ENCODE results near the gene CASP3.

The CASP3 gene

DNA sequence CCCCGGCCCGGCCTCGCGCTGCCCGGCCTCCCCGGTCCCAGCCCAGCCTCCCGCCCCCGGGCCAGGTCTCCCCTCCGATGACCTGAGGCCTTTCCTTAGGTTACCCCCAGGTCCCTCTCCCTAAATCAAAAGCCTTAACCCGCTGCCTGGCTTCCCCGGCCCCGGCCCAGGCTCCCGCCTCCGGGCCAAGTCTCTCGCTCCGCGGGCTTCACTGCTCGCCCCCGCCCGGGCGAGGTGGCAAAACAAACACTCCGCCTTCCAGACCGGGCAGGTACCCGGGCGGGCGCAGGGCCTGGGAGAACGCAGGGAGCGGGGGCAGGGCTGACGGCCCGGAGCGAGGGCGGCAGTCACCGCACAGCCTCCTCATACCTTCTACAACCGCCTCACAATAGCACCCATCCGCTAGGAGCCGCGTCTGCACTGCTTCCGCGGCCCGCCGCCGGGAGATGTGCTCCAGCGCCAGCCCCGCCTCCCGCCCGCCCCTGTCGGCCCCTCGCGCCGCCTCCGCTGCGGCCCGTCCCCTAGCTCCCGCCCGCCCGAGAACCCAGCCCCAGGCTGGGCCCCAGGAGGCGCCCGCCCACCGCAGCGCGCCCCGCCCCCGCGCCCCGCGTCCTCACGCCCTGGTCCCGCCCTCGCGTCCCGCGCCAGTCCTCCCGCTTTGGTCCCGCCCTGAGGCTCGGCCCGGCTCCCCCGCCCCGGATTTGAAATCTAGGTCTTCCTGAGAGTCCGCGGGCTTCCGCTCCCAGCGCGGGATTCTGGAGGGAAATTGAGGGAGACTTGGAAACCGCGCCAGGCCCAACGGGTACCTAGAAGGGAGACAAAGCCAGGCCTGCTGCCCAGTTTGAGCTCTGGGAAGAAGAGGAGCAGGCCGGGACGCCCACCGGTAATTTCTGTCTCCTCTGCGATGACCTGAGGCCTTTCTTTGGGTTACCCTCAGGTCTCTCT lies at the start of gene CASP3, which contains the start of gene PRIMPOL:
Gene CASP3, minus strand, starts transcription at position 422 of the 945 bp plus-strand sequence. CDS start 10,994 bp downstream, outside the sequence.
Gene PRIMPOL, plus strand, starts transcription at position 713 of the 945 bp plus-strand sequence. CDS start 7,403 bp downstream, outside the sequence.
- peak; percentile 89 for DNase-seq

DNA sequence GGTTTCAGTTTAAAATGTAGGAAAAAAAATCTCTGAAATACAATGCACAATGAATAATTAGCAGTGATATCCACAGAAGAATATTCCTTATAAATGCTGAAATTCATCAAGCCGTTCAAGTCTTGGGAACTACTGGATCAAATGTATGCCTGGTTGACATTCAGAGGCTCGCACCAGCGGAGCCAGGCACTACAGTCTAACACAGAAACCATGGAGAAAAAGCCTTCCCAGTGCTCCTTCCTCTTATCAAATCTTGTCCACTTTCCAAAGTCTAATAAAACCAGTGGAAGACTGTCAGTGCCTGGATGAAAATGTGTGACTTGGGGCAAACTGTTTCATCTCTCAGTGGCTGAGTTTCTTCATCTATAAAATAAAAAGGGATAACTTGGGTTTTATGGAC lies 48.7 kb upstream of the CASP3 start:
- DNase-seq: no peak

DNA sequence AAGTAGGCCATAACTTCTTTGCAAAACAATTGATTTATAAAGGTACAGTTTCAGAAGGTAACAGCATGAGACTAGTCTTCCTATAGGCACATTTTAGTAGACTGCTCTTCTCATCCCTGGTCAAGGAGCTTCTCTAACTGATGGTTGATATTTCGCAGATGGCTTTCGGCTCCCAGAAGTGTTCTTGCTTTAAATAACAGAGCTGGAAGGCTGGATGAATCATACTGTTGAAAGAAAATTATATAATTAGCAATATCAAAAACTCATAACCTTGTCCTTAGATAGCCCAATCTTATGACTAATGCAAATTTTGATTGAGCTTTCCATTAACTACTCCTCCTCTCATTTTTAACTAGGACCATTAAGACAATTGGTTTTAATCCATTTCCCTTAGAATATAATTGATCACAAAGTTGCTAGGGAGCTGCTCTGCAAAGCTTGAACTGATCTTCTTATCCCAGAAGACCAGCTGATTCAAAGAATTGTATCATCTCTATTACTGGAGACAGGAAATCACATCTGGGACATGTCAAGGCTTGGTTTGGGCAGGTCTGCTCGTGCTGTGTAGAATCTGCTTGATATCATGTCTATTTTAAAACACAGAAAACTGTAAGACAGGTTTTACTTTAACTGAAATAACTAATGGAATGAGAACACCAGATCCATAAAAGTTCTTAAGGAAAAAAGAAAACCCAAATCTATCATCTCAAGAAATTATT lies 46.1 kb upstream of the CASP3 start:
- DNase-seq: no peak

DNA sequence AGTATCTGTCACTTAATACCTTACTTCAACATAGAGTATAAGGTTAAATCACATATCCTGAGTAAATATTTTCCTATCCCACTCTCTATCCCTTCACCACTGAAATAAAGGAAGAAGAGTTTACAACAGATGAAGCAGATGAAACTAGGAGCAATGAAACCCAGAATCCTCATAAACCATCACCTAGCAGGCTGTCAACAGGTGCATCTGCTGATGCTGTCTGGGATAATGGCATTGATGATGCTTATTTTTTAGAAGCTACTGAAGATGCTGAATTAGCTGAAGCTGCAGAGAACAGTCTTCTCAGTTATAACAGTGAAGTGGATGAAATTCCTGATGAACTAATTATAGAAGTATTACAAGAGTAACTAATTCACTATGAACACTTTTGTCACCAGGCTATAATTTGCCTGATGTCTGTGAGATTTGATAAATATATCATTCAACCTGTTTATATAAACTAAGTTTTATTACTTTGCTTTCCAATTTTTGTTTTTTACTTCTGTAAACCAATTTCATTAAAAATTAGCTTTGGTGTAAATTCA lies 45.2 kb upstream of the CASP3 start:
- no peak for DNase-seq

DNA sequence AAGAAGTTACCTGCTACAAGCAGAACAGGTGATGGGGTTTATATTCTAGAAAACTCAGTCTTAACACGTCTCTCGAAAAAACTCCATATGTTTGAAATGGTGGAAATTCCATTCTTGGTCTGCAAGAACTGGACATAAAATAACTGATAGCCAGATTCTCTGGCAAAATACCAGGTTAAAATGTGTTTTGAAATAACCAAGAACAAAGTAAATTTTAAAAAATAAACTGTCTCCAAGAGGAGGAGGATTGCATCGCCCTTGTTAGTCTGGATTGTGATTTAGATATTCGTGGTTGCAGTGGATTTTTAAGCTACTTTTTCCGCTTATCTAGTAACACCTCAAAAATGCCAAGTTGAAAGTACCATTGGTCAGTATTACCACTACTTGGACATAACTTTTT lies 43.8 kb upstream of the CASP3 start:
- no peak for DNase-seq

DNA sequence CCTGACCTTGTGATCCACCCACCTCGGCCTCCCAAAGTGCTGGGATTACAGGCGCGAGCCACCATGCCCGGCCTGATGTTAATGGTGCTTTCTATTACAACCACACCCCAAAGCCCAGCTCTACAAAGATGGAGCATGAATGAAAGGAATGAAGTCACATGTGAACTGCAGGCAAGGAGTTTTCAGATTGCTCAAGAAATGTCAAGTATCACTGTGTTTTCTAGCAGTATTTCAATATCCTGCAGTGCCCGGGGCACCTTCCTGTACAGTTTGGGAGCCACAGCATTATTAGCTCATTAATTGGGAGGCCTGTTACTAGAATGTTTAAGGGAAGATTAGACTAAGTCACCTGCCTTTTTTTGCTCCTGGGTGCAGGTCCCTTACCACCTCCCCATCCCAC lies 40.4 kb upstream of the CASP3 start:
- no peak for DNase-seq

DNA sequence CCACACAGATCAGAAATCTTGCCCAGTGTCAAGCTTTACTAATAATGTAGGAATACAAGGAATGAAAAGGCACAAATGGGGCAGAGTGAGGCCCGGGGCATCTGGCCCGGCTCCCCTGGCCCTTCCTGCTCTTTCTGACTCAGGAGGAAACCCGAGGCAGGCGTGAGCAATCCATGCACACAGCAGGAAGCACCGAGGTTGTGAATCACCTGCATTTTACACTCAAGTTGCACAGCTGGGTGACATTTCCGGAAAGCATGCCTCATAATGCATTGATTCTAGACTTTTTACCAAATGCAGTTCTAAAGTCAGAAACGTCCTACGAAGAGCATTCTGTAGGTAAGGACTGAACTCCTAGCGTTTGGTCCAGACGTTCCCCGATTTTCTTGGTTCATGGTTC lies 39.2 kb upstream of the CASP3 start:
- DNase-seq: no peak

DNA sequence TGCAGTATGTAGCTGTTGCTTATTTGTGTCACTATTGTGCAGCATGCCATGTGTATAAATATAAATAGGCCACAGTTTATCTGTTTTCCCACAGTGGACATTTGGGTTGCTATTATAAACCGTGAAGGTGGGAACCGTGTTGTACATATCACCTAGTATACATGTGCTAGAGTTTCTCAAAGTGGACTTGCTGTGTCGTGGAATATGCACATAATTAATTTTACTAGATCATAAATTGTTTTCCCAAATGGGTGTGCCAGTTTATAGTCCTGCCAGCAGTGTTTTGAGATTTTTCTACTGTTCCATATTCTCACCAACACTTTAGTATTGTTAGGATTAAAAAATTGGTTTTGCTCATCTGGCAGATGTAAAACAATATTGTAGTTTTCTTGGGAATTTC lies 38.8 kb upstream of the CASP3 start:
- DNase-seq: no peak

DNA sequence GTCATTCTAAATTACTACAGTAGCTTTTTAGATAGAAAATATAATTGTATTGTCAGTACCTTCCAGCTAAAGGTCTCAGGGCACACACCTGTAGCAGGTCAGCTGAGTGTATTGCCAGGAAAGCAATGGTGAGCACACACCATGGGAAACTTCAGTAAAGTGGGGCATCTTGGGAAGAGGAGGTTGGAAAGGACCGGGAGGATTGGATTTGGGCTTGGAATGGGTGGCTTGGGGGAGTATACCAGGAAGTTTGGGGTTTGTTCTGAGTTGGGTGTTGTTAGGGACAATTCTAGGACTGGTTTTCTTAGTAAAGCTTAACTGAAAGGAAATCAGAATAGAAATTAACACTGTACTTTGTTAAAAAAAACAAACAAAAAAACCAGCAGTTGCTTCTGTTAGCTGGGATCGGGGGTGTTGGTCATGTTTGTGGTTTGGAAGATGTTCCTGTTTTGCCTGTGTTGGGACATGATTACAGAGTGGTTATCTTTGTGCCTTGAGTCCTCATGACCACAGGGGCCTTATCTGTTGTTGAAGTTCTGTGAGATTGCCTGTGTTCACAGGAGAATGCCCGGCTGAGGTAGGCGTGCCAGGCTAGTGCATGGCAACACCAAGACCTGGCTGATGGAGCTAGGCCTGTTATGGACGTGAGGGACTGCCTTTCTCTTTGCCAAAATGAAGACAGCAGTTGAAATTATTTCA lies 35.4 kb upstream of the CASP3 start:
- no peak for DNase-seq

DNA sequence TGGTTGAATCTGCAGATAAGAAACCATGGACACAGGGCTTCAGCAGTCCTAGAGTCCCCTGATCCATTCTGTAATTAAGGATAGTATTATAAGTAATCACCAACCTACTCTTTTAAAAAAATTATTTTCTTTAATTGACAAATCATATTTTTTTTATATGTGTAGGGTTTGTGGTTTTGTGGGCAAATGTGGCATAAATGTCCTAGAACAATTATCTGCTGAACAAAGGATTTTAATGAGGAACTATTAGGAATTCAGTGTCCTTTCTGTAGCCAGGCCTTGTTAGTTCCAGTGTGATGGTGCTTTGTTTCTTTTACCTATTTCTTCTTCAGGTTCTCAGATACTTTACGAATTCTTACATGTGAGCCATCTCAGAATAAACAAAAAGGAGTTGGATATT lies 32.7 kb upstream of the CASP3 start:
- no peak for DNase-seq

DNA sequence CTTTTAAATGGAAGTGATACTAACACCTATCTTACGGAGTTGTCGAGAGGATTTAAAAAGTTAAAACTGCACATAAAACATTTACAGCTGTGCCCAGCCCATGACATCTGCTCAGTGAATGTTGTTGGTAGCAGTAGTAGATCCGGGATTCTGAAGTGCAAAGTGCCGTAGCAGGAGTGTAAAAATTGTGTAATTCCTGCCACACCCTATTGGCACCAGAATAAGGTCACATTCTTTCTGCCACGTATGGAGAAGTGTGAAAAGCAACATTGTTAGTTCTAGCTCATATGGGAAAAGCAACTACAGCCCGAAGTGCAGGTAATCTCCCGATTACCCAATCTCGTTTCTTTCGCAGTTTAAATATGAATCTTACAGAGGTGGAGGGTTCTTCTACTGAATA lies 31.5 kb upstream of the CASP3 start:
- no peak for DNase-seq

DNA sequence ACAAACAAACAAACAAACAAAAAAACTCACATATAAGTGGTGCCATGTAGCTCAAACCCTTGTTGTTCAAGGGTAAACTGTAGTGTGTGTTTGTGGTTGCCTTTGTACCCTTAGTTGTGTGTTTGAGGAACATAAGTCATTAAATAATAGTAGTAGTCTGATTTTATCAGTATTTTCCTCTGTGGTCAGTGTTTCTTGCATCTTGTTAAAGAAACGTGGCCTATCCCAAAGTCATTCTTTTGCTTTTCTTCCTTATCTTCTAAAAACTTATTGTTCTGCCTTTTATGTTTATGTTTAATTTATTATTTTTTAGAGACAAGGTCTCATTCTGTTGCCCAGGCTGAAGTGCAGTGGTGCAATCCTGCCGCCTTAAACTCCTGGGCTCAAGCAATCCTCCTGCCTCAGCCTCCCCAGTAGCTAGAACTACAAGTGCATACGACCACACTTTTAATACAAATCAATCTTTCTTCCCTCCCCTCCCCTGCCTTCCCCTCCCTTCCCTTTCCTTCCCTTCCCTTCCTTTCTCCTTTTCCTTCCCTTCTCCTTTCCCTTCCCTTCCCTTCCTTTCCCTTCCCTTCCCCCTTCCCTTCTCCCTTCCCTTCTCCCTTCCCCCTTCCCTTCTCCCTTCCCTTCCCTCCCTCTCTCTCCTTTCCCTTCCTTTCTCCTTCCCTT lies 26.7 kb upstream of the CASP3 start:
- DNase-seq: no peak

DNA sequence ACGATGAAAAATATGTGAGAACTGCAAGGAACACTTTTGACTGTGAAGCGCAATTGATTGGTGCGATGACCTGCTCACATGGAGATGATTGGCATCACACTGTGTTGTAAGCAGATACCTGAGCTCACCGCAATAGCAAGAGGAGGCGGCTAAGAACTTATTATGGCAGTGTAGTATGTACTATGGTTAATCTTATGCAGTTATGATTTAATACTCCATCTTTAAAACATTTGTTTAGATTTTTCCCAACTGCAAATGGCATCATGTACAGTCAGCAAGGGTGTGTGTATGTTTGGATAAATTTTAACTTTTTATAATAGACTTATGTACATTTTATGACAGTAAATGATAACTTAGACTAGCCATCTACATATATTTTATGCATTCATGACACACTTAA lies 25.8 kb upstream of the CASP3 start:
- no peak for DNase-seq

DNA sequence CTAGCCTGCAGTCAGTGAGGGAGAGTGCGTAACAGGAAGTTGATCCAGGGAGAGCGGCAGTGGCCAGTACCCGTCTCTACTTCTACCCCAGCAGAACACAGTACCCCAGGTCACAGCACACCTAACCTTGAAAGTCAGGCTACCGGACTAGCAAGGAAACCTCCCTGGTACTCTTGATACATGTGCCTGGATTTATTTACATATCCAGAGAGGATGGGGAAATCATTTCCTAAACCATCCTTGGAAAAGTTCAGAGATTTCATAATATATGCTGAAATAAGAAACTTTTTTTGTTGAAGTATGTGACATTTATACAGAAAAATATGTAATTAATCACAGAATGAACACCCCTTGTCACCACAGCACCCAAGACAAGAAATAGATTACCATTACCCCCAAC lies 24.8 kb upstream of the CASP3 start:
- DNase-seq: no peak

DNA sequence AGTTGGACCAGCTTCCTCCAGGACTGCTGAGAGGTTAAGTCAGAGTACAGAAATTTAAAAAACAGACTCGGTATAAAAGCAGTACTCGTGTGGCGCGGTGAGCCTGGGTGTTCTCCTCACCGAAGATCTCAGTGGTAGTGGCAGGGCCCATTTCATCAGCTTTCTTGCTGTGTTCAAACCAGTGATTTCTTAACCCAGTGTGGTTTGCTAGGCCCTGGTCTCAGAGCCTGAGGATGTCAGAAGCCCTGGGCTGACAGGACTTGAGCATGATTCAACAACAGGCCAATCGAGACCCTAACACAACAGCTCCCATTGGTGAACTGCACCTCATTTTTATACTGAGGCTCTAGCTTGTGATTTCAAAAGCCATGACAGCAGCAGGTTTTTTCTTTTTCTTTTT lies 23.5 kb upstream of the CASP3 start:
- no peak for DNase-seq

DNA sequence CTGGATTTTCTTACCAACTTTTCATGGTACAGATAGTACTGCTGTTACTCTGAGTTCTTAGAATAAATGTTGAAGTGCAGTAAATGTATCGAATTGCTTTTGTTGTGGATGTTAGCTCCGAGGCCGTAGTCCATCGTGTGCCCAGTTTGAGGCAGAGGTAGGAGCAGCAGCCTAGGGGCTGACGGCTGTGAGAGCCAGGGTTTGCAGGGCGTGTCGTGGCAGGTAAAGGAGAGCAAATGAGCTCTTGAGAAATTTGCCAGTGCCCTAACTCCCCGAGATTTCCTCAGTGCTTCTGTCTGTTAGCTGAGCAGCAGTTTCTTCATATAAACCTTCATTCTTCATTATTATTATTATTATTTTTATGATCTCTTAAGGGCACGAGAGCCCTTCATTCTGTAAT lies 21.9 kb upstream of the CASP3 start:
- DNase-seq: no peak

DNA sequence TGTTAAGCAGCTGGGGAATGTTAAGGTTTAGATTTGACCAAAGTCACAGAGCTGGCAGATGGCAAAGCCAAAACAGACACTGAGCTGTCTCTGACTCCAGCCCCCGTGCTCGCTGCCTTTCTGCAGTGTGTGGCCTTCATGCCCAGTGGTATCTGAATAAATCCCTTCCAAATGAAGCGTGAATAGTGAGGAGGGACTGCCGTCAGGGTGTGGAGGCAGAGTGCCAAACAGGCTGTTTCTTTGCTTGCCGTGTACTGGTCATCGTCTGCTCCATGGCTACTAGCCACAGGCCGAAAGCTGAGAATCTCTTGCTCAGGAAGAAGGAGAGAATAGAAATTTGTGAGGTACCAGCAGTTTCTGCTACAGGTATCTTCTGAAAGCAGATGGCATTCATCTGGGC lies 20.0 kb upstream of the CASP3 start:
- DNase-seq: no peak

DNA sequence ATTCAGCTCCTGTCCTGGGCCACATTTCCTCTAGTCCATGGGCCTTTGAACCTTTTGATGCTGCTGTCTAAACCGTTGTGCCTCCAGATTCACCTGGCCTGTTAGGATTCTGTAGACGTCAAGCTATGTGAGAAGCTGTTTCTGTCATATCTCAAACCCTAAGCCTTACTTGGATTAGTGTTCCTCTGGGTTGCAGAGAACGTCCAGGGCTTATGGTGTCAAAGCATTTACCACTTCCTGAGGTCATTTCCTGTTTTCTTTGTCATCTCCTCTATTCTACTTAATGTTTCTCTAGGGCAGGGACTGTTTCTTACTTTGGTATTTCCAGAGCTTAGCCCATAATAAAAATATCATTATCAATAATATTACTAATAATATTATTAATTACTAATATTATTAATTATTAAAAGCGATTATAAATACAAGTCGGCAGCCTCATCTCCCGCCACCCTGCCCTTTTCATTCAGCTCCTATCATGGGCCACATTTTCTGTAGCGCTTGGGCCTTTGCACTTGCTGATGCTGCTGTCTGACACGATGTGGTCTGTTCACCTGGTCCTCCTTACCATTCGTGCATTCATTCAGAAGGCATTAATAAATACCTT lies 19.4 kb upstream of the CASP3 start:
- DNase-seq: no peak

DNA sequence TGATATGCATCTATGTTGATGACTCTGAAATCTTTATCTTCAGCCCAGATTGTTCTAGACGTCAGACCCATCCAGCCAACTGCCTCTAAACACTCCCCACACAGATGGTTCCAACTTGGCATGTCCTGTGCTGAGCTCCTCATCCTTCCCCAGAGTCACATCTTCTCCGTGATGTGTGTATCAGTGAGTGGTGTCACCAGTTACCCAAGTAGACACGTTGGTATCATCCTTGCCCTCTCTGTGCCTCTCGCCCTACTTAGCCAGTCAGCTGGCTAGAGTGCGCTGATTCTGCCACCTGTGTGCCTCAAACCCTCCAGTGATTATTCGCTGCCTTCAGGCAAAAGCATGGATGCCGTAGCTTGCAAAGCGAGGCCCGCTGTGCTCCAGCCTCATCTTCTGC lies 18.8 kb upstream of the CASP3 start:
- DNase-seq: no peak

DNA sequence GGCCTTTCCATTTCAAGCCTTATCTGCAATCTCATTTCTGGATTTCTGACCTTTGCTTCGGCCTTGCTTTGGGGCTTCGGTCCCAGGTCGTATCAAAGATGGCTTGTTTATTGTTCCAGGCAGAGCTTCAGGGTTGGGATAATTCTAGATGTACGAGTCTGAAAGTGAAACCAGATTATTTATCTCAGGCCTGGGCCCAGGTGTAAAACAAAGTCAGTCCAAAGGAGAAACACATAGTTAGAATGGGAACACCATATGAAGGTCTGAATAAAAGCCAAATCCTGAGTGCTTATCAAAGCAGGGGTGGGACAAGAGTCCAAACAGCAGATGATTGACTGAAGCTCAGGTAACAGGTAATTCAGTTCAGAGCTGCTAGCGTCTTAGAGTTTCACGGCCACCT lies 17.4 kb upstream of the CASP3 start:
- no peak for DNase-seq

DNA sequence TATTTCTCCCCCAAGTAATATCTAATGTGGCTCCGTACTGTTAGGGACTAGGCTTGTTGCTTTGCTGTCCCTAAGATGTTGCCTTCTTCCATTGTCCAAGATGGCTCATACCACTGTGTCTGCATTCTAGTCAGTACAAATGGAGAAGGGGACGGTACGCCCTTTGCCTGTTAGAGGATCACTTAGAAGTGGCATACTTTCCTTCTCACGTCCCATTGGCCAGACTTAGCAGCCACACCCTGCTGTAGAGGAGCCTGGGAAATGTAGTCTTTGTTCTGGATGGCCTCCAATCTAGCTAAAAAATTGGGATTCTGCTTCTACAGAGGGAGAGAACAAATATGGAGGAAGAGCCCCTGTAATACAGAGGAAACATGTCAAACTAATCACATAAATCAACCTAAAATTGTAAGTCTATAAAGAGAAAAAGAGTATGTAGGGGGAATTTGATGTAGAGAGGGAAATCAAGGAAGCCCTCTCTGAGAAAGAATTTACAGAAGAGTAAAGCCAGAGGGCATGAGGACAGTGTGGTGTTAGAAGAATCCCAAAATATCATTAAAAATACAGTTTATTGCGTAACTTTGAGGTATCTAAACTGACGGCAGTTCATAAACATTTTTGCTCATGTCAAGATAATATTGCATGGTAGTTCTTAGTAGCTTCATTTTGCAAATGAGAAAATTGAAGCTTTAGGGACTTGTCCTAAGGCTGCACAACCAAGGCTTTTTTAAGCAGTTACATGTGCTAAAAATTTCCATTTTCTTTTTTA lies 15.4 kb upstream of the CASP3 start:
- DNase-seq: no peak
